ENCODE results near the gene ANAPC16. TPM values are rescaled to one million over a fixed set of nuclear protein-coding genes. Genes with fewer than 3 reads are reported as not detected.

Gene ANAPC16
- total RNA-seq, 1 experiment from 2014 or later = 71.1 TPM

- no peak overlapping the region for H2AFZ ChIP-seq (ENCODE audit: low read depth, low read length, poor library complexity, severe bottlenecking)
- no peaks in the 10 kb centered on the region for H3K27me3 ChIP-seq (ENCODE audit: insufficient read depth, low read length)
- H3K36me3 ChIP-seq (ENCODE audit: control insufficient read depth in 1 of 2, insufficient read depth in 2 of 2, low read length in 2 of 2) = no peaks in the 10 kb centered on the region
- DNase-seq (ENCODE audit: low read depth, low spot score) (no peak), ATAC-seq (no peak)
- no peak for TF ChIP-seq YY1 (IDR thresholded peaks at IDR 0.05; ENCODE audit: extremely low read depth, insufficient replicate concordance, low read depth, low read length)
- ChIA-PET CTCF (no interaction called here), RAD21 (ENCODE audit: low non-redundant PET in 1 of 2, low total read pairs in 2 of 2, uncharacterized antibody in 2 of 2, unreplicated experiment in 2 of 2) (no interaction called here), POLR2A (interaction anchor here (1.0 to 3.5 kb wide), 3 partner anchors 21 to 79 kb away, joined by 3 to 22 read pairs (median 11); partner anchors contain the start of gene DDIT4)
- BruUV-seq (replicated peaks) = no TSS peak
- intact Hi-C loops (cut with micrococcal nuclease) = no loop called here
- H3K27ac ChIP-seq (ENCODE audit: low read depth, low read length) = no peak overlapping the region
- no peak overlapping the region for H3K9ac ChIP-seq (ENCODE audit: low read length)
- H3K79me2 ChIP-seq (ENCODE audit: insufficient read depth, low read length) = no peaks in the 10 kb centered on the region
- peaks cover 29 to 46% of the 10 kb centered on the region in 2 experiments for H3K4me1 ChIP-seq (ENCODE audit: control insufficient read depth in 1 of 2, insufficient read depth in 2 of 2, low read length in 2 of 2)
- no peaks in the 10 kb centered on the region for H4K20me1 ChIP-seq (ENCODE audit: insufficient read depth)
- no peak overlapping the region for H3K4me3 ChIP-seq (replicated peaks in 1 of 2; ENCODE audit: low read depth in 1 of 2, low read length in 2 of 2)
- H3K4me2 ChIP-seq (ENCODE audit: low read length) = no peak overlapping the region
- H3K9me3 ChIP-seq (ENCODE audit: control insufficient read depth in 1 of 2, insufficient read depth in 1 of 2, low read depth in 1 of 2, low read length in 2 of 2) = no peaks in the 10 kb centered on the region
- H3K9me2 ChIP-seq (ENCODE audit: insufficient read depth) = no peaks in the 10 kb centered on the region
These were observed 37.2 kb downstream of the ANAPC16 start for GRCh38 chr10:72252972-72253371.

- H3K79me2 ChIP-seq (ENCODE audit: insufficient read depth, low read length) = no peaks in the 10 kb centered on the region
- H3K27ac ChIP-seq (ENCODE audit: low read depth, low read length) = no peak overlapping the region
- H3K4me1 ChIP-seq (ENCODE audit: control insufficient read depth in 1 of 2, insufficient read depth in 2 of 2, low read length in 2 of 2) = peaks cover 23 to 41% of the 10 kb centered on the region in 2 experiments
- no peaks in the 10 kb centered on the region for H3K27me3 ChIP-seq (ENCODE audit: insufficient read depth, low read length)
- ChIA-PET POLR2A (interaction anchor here (1.0 to 3.5 kb wide), 6 partner anchors 20 to 78 kb away, joined by 3 to 22 read pairs (median 6); partner anchors contain the start of gene DDIT4), CTCF (no interaction called here), RAD21 (ENCODE audit: low non-redundant PET in 1 of 2, low total read pairs in 2 of 2, uncharacterized antibody in 2 of 2, unreplicated experiment in 2 of 2) (no interaction called here)
- no peak overlapping the region for H3K9ac ChIP-seq (ENCODE audit: low read length)
- H3K9me3 ChIP-seq (ENCODE audit: control insufficient read depth in 1 of 2, insufficient read depth in 1 of 2, low read depth in 1 of 2, low read length in 2 of 2) = no peaks in the 10 kb centered on the region
- H2AFZ ChIP-seq (ENCODE audit: low read depth, low read length, poor library complexity, severe bottlenecking) = no peak overlapping the region
- no peak overlapping the region for H3K4me3 ChIP-seq (replicated peaks in 1 of 2; ENCODE audit: low read depth in 1 of 2, low read length in 2 of 2)
- no TSS peak for BruUV-seq (replicated peaks)
- TF ChIP-seq ATF3 (IDR thresholded peaks at IDR 0.05) = no peak
- TF ChIP-seq SP1 (IDR thresholded peaks at IDR 0.05; ENCODE audit: low read depth) = no peak
- no peak for TF ChIP-seq RAD21 (IDR thresholded peaks at IDR 0.05; ENCODE audit: low read depth)
- TF ChIP-seq MAX (IDR thresholded peaks at IDR 0.05) = no peak
- no peak for DNase-seq (ENCODE audit: low read depth, low spot score)
- no peak overlapping the region for H3K4me2 ChIP-seq (ENCODE audit: low read length)
- H3K9me2 ChIP-seq (ENCODE audit: insufficient read depth) = no peaks in the 10 kb centered on the region
- ATAC-seq = no peak
- H4K20me1 ChIP-seq (ENCODE audit: insufficient read depth) = no peaks in the 10 kb centered on the region
- intact Hi-C loops (cut with micrococcal nuclease) = no loop called here
- no peaks in the 10 kb centered on the region for H3K36me3 ChIP-seq (ENCODE audit: control insufficient read depth in 1 of 2, insufficient read depth in 2 of 2, low read length in 2 of 2)
These were observed 37.8 kb downstream of the ANAPC16 start for GRCh38 chr10:72253578-72253977.
